Stimulated activated CD8-positive, alpha-beta memory T cell treated with anti-CD3 and anti-CD28 coated beads, Interleukin-12 subunit alpha, Interleukin-12 subunit beta, amount 100 ng/mL, for 1 hour (primary cell): ENCODE data around the gene SOX11.

Source experiments
- DNase-seq: peaks from one replicate; pipeline ENCODE4 v3.0.0-alpha.2; 2020; ENCODE audit warnings: low read depth

The SOX11 gene

GRCh38 chr2:5723791-5724735 is 31.9 kb downstream of the SOX11 start:
- DNase-seq, result no peak

GRCh38 chr2:5725072-5725471 is 32.9 kb downstream of the SOX11 start:
- DNase-seq, result no peak

- DNase-seq, result no peak
These were observed 33.7 kb downstream of the SOX11 start for GRCh38 chr2:5725794-5726463.

- no peak for DNase-seq
These were observed 35.1 kb downstream of the SOX11 start for GRCh38 chr2:5727235-5727634.

GRCh38 chr2:5729416-5729815 is 37.2 kb downstream of the SOX11 start:
- no peak for DNase-seq

GRCh38 chr2:5730386-5730785 is 38.2 kb downstream of the SOX11 start:
- no peak for DNase-seq

GRCh38 chr2:5734859-5735520 is 42.8 kb downstream of the SOX11 start:
- DNase-seq, result no peak

GRCh38 chr2:5735521-5735861 is 43.3 kb downstream of the SOX11 start:
- DNase-seq, result no peak

DNA sequence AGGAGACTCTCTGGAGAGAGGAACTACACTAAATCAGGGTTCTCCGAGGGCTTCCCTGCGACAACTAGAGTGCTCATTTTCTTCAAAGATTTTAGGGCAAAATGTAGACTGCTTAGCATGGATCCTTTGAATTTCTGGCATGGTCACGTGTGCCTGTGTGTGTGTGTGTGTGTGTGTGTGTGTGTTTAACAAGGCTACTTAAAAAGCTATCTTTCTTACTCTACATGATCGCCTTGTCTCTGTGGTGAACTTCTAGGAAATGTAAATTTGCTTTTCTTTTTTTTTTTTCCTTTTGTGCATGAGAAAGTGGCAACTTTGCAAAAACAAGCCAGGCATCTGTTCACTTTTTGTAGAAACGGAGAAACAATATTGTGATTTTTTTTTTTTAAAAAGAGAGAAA is 43.9 kb downstream of the SOX11 start:
- no peak for DNase-seq

GRCh38 chr2:5736886-5737285 is 44.7 kb downstream of the SOX11 start:
- no peak for DNase-seq

DNA sequence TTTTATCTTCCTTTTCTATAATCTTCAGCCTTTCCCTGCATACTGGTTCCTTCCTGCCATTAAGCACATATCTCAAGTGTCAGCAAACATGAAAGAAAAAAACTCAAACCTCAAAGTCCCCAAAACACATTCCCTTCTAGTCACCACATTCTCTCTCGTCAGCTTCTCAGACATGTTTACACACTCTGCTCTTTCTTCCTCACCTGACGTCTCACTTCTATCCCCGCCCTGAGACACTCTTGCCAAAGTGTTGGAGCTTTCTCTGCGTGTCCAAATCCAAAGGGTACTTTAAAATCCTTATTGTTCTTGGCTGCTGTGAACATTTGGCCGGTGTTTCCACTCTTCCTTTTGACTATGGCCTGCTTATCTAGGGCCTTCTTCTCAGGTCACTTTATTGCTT is 47.9 kb downstream of the SOX11 start:
- no peak for DNase-seq

DNA sequence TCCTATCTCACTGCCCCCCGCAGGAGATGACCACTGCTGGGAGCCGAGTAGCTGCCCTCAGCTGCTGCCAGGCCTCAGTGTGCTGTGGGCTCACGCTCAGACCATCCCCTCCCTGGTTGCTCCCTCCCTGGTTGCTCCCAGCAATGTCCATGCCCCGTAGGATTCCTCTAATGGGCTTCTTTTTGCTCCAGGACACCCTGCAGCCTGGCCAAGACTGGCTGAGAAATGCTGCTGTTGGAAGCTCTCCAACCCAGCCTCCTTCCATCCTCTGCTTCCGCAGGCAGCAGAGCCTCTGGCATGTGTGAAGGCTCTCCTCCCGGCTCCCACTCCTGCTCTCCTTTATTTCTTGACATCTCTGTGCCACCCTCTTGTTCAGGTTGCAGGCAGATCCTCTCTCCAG is 48.6 kb downstream of the SOX11 start:
- DNase-seq, result no peak

- no peak for DNase-seq
These were observed 49.1 kb downstream of the SOX11 start for GRCh38 chr2:5741242-5741641.

GRCh38 chr2:5742126-5742525 is 49.9 kb downstream of the SOX11 start:
- DNase-seq, result no peak

GRCh38 chr2:5748391-5748790 is 56.2 kb downstream of the SOX11 start:
- DNase-seq, result no peak

DNA sequence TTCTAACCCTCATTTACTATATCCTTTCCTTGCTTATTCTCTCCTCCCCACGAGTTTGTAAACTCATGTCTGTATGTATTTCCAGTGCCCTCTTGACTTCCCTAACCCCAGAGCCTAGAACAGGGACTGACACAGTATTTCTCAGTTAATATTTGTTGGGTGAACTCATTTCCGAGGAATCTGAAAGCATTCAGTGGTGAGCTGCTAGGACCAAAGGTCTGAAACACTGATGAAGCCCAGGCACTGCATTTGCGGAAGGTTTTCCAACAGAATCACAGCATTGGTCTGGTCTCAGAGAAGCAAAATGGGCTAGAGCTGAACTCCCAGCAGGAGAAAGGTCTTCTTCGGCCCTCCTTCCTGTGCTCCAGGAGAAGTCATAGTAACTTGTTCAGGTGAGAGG is 56.8 kb downstream of the SOX11 start:
- no peak for DNase-seq

DNA sequence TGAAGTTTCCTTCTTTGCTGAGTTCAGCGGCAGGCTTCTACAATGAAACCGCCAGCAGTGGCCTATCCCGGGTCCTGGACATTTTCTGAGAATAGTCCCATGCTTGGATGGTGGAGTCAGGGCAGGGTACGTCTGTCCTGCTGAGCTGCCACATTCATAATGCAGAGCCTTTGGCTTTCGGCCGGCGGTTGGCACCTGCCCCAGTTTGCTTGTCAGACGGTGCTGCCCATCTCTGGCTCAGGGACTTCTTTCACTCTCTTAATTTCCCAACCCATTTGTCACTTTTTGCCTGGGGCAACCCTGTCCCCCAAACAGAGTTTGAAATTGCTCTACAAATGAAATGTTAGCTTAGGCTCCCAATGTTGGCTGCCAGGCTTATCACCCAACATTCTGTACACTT is 57.2 kb downstream of the SOX11 start:
- no peak for DNase-seq
